Measurements from ENCODE around the gene NRXN3.

GRCh38 chr14:79834868-79835267 is 1664.7 kb downstream of the NRXN3 start:
- TF ChIP-seq EZH2 (IDR thresholded peaks at IDR 0.05) (no peak), ZBTB33 (IDR thresholded peaks at IDR 0.05; ENCODE audit: extremely low read depth, insufficient replicate concordance, low read length) (no peak), EZH2phosphoT487 (IDR thresholded peaks at IDR 0.05; ENCODE audit: borderline replicate concordance) (no peak), POLR2A (IDR thresholded peaks at IDR 0.05; ENCODE audit: borderline replicate concordance, extremely low read depth, insufficient read depth, insufficient read length) (no peak), ZNF274 (IDR thresholded peaks at IDR 0.05; ENCODE audit: low read depth, low read length) (no peak)

All from HCT116 (cell line).